Tibial nerve (tissue), 4 donors: ENCODE measurements around the gene CELF1.

ENCODE experiments used
- CTCF ChIP-seq, 5 experiments: fragments of 200-600 bp in 3 of 5; fragments of 450-650 bp in 2 of 5; sonication (generic) in 3 of 5; IDR thresholded peaks; one replicate each; pipeline ENCODE4 v1.5.1; 2016 to 2019; ENCODE audit warnings: antibody characterized with exemption in 5 of 5, mild to moderate bottlenecking in 3 of 5, moderate library complexity in 2 of 5
- EP300 ChIP-seq, 2 donors: sonication (generic); formaldehyde crosslinking; IDR thresholded peaks; one replicate each; pipeline ENCODE4 v1.6.1; 2017; ENCODE audit warnings: antibody characterized with exemption in 2 of 2, mild to moderate bottlenecking in 1 of 2
- POLR2A ChIP-seq, 2 donors: fragments of 450-650 bp; IDR thresholded peaks; one replicate each; pipeline ENCODE4 v1.6.1; 2017; ENCODE audit warnings: antibody characterized with exemption in 2 of 2, mild to moderate bottlenecking in 2 of 2, moderate library complexity in 2 of 2

DNA sequence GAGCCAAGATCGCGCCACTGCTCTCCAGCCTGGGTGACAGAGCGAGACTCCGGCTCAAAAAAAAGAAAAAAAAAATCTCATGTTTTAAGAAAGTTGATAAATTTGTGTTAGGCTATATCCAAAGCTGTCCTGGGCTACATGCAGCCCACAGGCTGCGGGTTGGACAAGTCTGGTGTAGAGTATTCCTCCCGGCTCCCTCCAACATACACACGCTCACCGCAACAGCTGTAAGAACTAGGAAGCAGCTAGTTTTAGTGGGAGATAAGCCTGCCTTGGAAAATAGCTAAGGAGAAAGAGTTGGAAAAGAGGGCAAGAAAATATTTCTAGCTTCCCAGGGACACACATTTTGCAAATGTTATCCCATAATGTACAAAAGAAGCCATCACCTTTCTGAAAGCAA lies 46.6 kb downstream of the CELF1 start:
- no peak for TF ChIP-seq CTCF (IDR thresholded peaks at IDR 0.05)
- no peak for TF ChIP-seq EP300 (IDR thresholded peaks at IDR 0.05)
- no peak for TF ChIP-seq POLR2A (IDR thresholded peaks at IDR 0.05)
